HUES48 (cell line): ENCODE results near the gene KIF5C.

Source experiments
- H3K27ac ChIP-seq: one replicate; pipeline ENCODE4 v1.7.0; 2013; ENCODE audit warnings: low read depth, low read length, inconsistent platforms
- H3K27me3 ChIP-seq: 2 replicates; pipeline ENCODE4 v1.6.1; 2013; ENCODE audit warnings: mild to moderate bottlenecking, low read length; ENCODE audit not compliant: control insufficient read depth, insufficient read depth
- H3K36me3 ChIP-seq: 2 replicates; pipeline ENCODE4 v1.6.1; 2013; ENCODE audit warnings: low read length; ENCODE audit not compliant: control insufficient read depth, insufficient read depth
- H3K4me1 ChIP-seq: 2 replicates; pipeline ENCODE4 v1.6.1; 2013; ENCODE audit warnings: mild to moderate bottlenecking, low read length; ENCODE audit not compliant: control insufficient read depth, insufficient read depth
- H3K4me3 ChIP-seq: 2 replicates; pipeline ENCODE4 v1.5.1; 2013; ENCODE audit warnings: mild to moderate bottlenecking, low read depth, low read length
- H3K9ac ChIP-seq: 2 replicates; pipeline ENCODE4 v1.6.1; 2013; ENCODE audit warnings: mild to moderate bottlenecking, low read depth, low read length, moderate library complexity
- H3K9me3 ChIP-seq: 2 replicates; pipeline ENCODE4 v1.6.1; 2013; ENCODE audit warnings: low read length; ENCODE audit not compliant: control insufficient read depth, insufficient read depth

Gene KIF5C

GRCh38 chr2:149028891-149029290 is 153.9 kb downstream of the KIF5C start:
- H3K4me1 ChIP-seq, result peaks cover 16% of the 10 kb centered on the region
- H3K27ac ChIP-seq, result no peak overlapping the region
- no peaks in the 10 kb centered on the region for H3K9me3 ChIP-seq
- H3K4me3 ChIP-seq, result no peak overlapping the region
- no peak overlapping the region for H3K9ac ChIP-seq
- no peaks in the 10 kb centered on the region; the same call in 1 of the 2 replicates for H3K36me3 ChIP-seq
- H3K27me3 ChIP-seq, result no peaks in the 10 kb centered on the region

GRCh38 chr2:149029307-149029965 is 154.4 kb downstream of the KIF5C start:
- no peaks in the 10 kb centered on the region for H3K9me3 ChIP-seq
- no peak overlapping the region for H3K4me3 ChIP-seq
- H3K27me3 ChIP-seq, result no peaks in the 10 kb centered on the region
- H3K36me3 ChIP-seq, result no peaks in the 10 kb centered on the region
- H3K4me1 ChIP-seq, result peaks cover 16% of the 10 kb centered on the region
- H3K27ac ChIP-seq, result no peak overlapping the region
- H3K9ac ChIP-seq, result no peak overlapping the region

- peaks cover 19% of the 10 kb centered on the region for H3K4me1 ChIP-seq
- H3K9me3 ChIP-seq, result no peaks in the 10 kb centered on the region
- H3K36me3 ChIP-seq, result no peaks in the 10 kb centered on the region
- no peak overlapping the region for H3K4me3 ChIP-seq
- H3K27ac ChIP-seq, result no peak overlapping the region
- H3K27me3 ChIP-seq, result no peaks in the 10 kb centered on the region
- no peak overlapping the region for H3K9ac ChIP-seq
Observed at GRCh38 chr2:149031396-149031795, 156.4 kb downstream of the KIF5C start.

- Histone ChIP-seq H3K36me3 (no peaks in the 10 kb centered on the region), H3K27ac (no peak overlapping the region), H3K27me3 (peaks cover 15% of the 10 kb centered on the region), H3K4me3 (no peak overlapping the region), H3K4me1 (peaks cover 8% of the 10 kb centered on the region; the same call in 1 of the 2 replicates), H3K9me3 (no peaks in the 10 kb centered on the region), H3K9ac (no peak overlapping the region)
Observed at GRCh38 chr2:149033716-149034115, 158.7 kb downstream of the KIF5C start.

GRCh38 chr2:149034406-149034805 is 159.4 kb downstream of the KIF5C start:
- Histone ChIP-seq H3K4me3 (no peak overlapping the region), H3K9ac (no peak overlapping the region), H3K4me1 (peaks cover 8% of the 10 kb centered on the region; the same call in 1 of the 2 replicates), H3K27me3 (peaks cover 22% of the 10 kb centered on the region), H3K27ac (no peak overlapping the region), H3K9me3 (no peaks in the 10 kb centered on the region), H3K36me3 (no peaks in the 10 kb centered on the region)

- peaks cover 8% of the 10 kb centered on the region; the same call in 1 of the 2 replicates for H3K4me1 ChIP-seq
- no peak overlapping the region for H3K4me3 ChIP-seq
- no peaks in the 10 kb centered on the region for H3K36me3 ChIP-seq
- H3K9me3 ChIP-seq, result no peaks in the 10 kb centered on the region
- H3K27ac ChIP-seq, result no peak overlapping the region
- H3K27me3 ChIP-seq, result peaks cover 29% of the 10 kb centered on the region
- H3K9ac ChIP-seq, result no peak overlapping the region
Observed at GRCh38 chr2:149036507-149037293, 161.7 kb downstream of the KIF5C start.

- no peaks in the 10 kb centered on the region for H3K36me3 ChIP-seq
- peak overlapping the region; percentile 49; the same call in 1 of the 2 replicates for H3K9ac ChIP-seq
- no peaks in the 10 kb centered on the region for H3K9me3 ChIP-seq
- peaks cover 8% of the 10 kb centered on the region; the same call in 1 of the 2 replicates for H3K4me1 ChIP-seq
- H3K27ac ChIP-seq, result no peak overlapping the region
- peaks cover 29% of the 10 kb centered on the region for H3K27me3 ChIP-seq
- H3K4me3 ChIP-seq, result peak overlapping the region; percentile 68
Observed at GRCh38 chr2:149037851-149038250, 162.8 kb downstream of the KIF5C start.

- no peaks in the 10 kb centered on the region for H3K9me3 ChIP-seq
- no peaks in the 10 kb centered on the region for H3K36me3 ChIP-seq
- H3K4me1 ChIP-seq, result peaks cover 8% of the 10 kb centered on the region; the same call in 1 of the 2 replicates
- peak within 1 kb of the TSS; percentile 49 for H3K9ac ChIP-seq
- H3K27ac ChIP-seq, result no peak within 1 kb of the TSS
- peak within 1 kb of the TSS; percentile 68 for H3K4me3 ChIP-seq
- H3K27me3 ChIP-seq, result peaks cover 29% of the 10 kb centered on the region
Observed at GRCh38 chr2:149038442-149039212, 163.6 kb downstream of the KIF5C start, which contains the start of gene LYPD6B. LYPD6B (plus strand) TSS chr2:149038699; CDS start chr2:149130949, 92,250 bp downstream.

GRCh38 chr2:149039213-149039724 is 164.2 kb downstream of the KIF5C start:
- no peaks in the 10 kb centered on the region for H3K9me3 ChIP-seq
- H3K4me3 ChIP-seq, result peak overlapping the region; percentile 68
- H3K9ac ChIP-seq, result no peak overlapping the region
- no peaks in the 10 kb centered on the region for H3K36me3 ChIP-seq
- peaks cover 29% of the 10 kb centered on the region for H3K27me3 ChIP-seq
- H3K27ac ChIP-seq, result no peak overlapping the region
- peaks cover 8% of the 10 kb centered on the region; the same call in 1 of the 2 replicates for H3K4me1 ChIP-seq

GRCh38 chr2:149040451-149040850 is 165.4 kb downstream of the KIF5C start:
- H3K4me3 ChIP-seq, result no peak overlapping the region
- H3K9me3 ChIP-seq, result no peaks in the 10 kb centered on the region
- H3K4me1 ChIP-seq, result peaks cover 5% of the 10 kb centered on the region; the same call in 1 of the 2 replicates
- H3K27ac ChIP-seq, result no peak overlapping the region
- H3K27me3 ChIP-seq, result peaks cover 29% of the 10 kb centered on the region
- no peaks in the 10 kb centered on the region for H3K36me3 ChIP-seq
- H3K9ac ChIP-seq, result no peak overlapping the region
